ENCODE measurements around the gene RBMXL2. TPM values are rescaled to one million over a fixed set of nuclear protein-coding genes. Genes with fewer than 3 reads are reported as not detected.

The RBMXL2 gene
- total and polyA plus RNA-seq, 2 of the 4 experiments (the other 2 are of a cell fraction), result not detected

GRCh38 chr11:7046474-7047175, 42.2 kb upstream of the RBMXL2 start (continued):
- TF ChIP-seq CHD1 (IDR thresholded peaks at IDR 0.05; ENCODE audit: low read depth, low read length), result no peak

GRCh38 chr11:7050191-7050590, 38.6 kb upstream of the RBMXL2 start:
- in situ Hi-C loops (cut with MboI; ENCODE audit: low sequenced_read_pairs) (no loop called here), dilution Hi-C loops (cut with HindIII; ENCODE audit: low sequenced_read_pairs, unreplicated experiment) (no loop called here), intact Hi-C loops (cut with micrococcal nuclease) (no loop called here)
- Histone ChIP-seq H3K23ac (ENCODE audit: low read depth, low read length) (no peak overlapping the region), H3K4ac (ENCODE audit: low read depth, low read length) (no peak overlapping the region), H3K36me3 (ENCODE audit: control insufficient read depth, insufficient read depth, low read length) (no peaks in the 10 kb centered on the region), H4K91ac (ENCODE audit: insufficient read depth, low read depth, low read length) (no peak overlapping the region), H2BK15ac (ENCODE audit: low read depth, low read length) (no peak overlapping the region), H4K5ac (ENCODE audit: low read depth, low read length) (no peak overlapping the region), H3K4me2 (ENCODE audit: low read depth, low read length) (no peak overlapping the region), H3K4me3 (ENCODE audit: insufficient read depth, low read depth, low read length) (no peak overlapping the region), H2BK5ac (ENCODE audit: low read depth, low read length, poor library complexity, severe bottlenecking) (no peak overlapping the region), H3K27ac (ENCODE audit: insufficient read depth, low read length) (no peak overlapping the region), H3K27me3 (ENCODE audit: control insufficient read depth, insufficient read depth, low read length) (no peaks in the 10 kb centered on the region), H3K56ac (ENCODE audit: extremely low read depth, insufficient read depth, low read length) (no peak overlapping the region), H2AK9ac (replicated peaks; ENCODE audit: low read depth, low read length, poor library complexity) (no peak overlapping the region), H3K14ac (replicated peaks; ENCODE audit: low read depth, low read length) (no peak overlapping the region), H3K79me1 (ENCODE audit: low read depth in 1 of 2, low read length in 2 of 2) (no peaks in the 10 kb centered on the region), H4K8ac (ENCODE audit: low read depth in 2 of 2, low read length in 2 of 2) (no peak overlapping the region), H3K4me1 (ENCODE audit: control insufficient read depth, insufficient read depth, low read length) (no peaks in the 10 kb centered on the region), H2BK20ac (ENCODE audit: low read depth, low read length) (no peak overlapping the region), H3K9me3 (ENCODE audit: control insufficient read depth, insufficient read depth, low read length) (no peaks in the 10 kb centered on the region), H4K20me1 (ENCODE audit: insufficient read depth, low read length) (no peaks in the 10 kb centered on the region), H3K9me1 (ENCODE audit: insufficient read depth, low read length) (no peaks in the 10 kb centered on the region), H3K9ac (ENCODE audit: low read depth, low read length) (no peak overlapping the region), H2AK5ac (ENCODE audit: low read depth, low read length) (no peak overlapping the region), H2AFZ (replicated peaks; ENCODE audit: low read length, poor library complexity) (no peak overlapping the region), H2BK120ac (ENCODE audit: low read depth, low read length) (no peak overlapping the region), H3K18ac (ENCODE audit: low read depth, low read length) (no peak overlapping the region)
- POLR2A ChIA-PET (ENCODE audit: unreplicated experiment), result no interaction called here
- WGBS, 2 experiments (ENCODE audit: extremely low coverage in 2 of 2, insufficient read length in 1 of 2), result no CpG with 5 or more reads among the region's 1 CpG
- BruUV-seq (replicated peaks), result no TSS peak
- TF ChIP-seq BHLHE40 (IDR thresholded peaks at IDR 0.05; ENCODE audit: low read depth, low read length) (no peak), POLR2A (IDR thresholded peaks at IDR 0.05; ENCODE audit: low read depth, low read length) (no peak)
- ATAC-seq (ENCODE audit: low read depth), result no peak
- CTCF ChIA-PET, result no interaction called here
- DNase-seq, result no peak

All from IMR-90 (cell line).